ENCODE results near the gene BID. TPM values are rescaled to one million over a fixed set of nuclear protein-coding genes. Genes with fewer than 3 reads are reported as not detected.

BID gene
- total RNA-seq, 1 donor from 2014 or later, result 10.6 TPM

DNA sequence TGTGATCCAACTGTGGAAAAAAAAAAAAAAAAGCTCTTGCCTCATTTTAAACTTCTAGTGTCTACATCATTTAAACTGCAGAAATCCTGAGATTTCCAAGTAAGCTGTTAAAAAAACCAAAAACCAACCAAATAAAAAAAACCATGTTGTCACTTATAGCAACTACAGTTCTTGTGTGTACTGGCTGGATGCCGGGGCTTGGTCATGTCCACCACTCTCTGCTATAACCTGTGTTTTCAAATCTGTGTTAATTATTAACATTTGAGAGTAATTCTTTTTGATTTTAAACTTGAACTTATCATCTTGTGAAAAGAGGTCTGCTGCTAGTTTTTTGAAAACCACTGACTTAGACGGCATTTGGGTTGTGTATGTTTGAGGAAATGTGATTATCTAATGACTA, 32.2 kb upstream of the BID start:
- DNase-seq (ENCODE audit: low spot score) (no peak), ATAC-seq (no peak)
- intact Hi-C loops (cut with DNase I), result no loop called here

GRCh38 chr22:17804331-17805080, 30.2 kb upstream of the BID start:
- intact Hi-C loops (cut with DNase I), result no loop called here
- no peak for DNase-seq (ENCODE audit: low spot score)
- no peak for ATAC-seq

GRCh38 chr22:17803609-17804270, 29.5 kb upstream of the BID start:
- intact Hi-C loops (cut with DNase I), result no loop called here
- no peak for ATAC-seq

DNA sequence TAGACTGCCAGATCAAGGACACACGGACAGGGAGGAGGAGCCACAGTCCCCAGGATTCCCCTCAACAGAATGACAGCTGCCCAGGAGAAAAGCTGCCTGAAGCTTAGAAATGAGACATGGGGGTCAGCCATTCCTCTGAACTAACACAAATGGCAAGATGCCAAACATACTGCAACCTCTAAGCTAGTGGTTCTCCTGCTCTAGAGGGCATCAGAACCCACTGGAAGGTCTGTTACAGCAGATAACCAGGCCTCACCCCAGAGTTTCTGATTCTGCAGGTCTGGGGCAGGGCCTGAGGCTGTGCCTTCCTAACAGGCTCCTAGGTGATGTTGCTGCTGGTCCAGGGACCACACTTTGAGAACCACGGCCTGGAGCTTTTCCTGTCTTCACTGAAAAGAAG, 28.6 kb upstream of the BID start:
- DNase-seq (ENCODE audit: low spot score) (no peak), ATAC-seq (no peak)
- intact Hi-C loops (cut with DNase I), result no loop called here

More at GRCh38 chr22:17803609-17804270, 29.5 kb upstream of the BID start:
- DNase-seq (ENCODE audit: low spot score), result no peak

DNA sequence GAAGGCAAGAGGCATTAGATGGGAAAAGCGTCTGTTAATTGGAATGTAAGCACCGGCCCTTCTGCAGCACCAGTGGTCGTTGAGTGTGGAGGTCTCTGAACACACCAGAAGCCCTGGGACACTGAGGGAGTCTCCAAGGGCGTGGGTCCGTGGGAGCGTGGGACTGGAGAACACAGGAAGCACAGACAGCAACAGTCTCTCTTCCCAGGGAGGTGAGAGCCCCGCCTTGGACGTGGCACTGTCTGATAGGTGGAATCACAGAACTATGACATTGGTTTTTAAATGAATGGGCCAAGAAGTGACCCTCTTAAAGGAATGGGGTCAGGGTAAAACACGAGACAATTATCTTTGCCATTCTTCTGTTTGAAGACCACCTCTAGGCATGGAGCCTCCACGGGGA, 28.1 kb upstream of the BID start:
- intact Hi-C loops (cut with DNase I), result no loop called here
- ATAC-seq (no peak), DNase-seq (ENCODE audit: low spot score) (no peak)

DNA sequence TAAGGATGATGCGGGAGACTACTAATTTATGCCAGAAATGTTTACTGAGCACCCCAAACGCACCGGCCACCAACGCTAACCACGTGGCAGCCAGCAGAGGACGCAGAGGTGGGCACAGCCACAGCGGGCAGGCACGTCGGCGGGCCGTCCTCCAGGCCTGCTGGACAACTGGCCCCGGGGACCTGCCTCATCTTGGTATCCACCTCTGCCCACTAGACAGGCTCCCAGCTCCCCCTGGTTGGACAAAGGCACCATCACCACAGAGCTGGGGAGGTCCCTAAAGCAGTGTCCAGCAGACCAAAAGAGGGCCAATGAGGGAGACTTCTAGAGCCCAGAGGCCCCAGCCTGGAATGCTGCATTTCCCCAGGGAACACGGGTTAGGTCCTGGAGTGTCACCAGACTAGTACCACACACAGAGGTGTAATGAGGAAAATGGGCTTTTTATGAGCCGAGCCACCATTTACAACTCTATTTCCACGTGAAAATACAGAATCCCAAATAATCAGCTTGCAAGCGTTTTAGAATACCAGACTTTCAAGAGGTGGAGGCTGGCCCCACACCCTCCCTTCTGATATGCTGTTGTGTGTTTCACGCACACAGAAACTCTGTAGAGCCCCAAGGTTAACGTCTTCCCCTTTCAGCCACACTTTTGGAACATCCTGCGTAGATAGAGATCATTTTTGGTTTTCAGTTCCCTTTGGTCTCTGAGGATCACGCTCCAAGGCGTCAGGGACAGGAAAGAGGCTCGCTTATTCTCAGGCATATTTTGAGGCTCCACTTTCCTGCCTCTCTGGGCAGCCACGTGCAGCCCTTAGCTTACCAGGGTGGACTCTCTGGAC, 23.7 kb upstream of the BID start:
- intact Hi-C loops (cut with DNase I), result no loop called here
- ATAC-seq (peak; percentile 63), DNase-seq (ENCODE audit: low spot score) (no peak)

- ATAC-seq, result no peak
- intact Hi-C loops (cut with DNase I), result no loop called here
- no peak for DNase-seq (ENCODE audit: low spot score)
These were observed 22.4 kb upstream of the BID start for GRCh38 chr22:17796695-17797094.

GRCh38 chr22:17795661-17796548, 21.6 kb upstream of the BID start:
- intact Hi-C loops (cut with DNase I), result no loop called here
- ATAC-seq (no peak), DNase-seq (ENCODE audit: low spot score) (no peak)

DNA sequence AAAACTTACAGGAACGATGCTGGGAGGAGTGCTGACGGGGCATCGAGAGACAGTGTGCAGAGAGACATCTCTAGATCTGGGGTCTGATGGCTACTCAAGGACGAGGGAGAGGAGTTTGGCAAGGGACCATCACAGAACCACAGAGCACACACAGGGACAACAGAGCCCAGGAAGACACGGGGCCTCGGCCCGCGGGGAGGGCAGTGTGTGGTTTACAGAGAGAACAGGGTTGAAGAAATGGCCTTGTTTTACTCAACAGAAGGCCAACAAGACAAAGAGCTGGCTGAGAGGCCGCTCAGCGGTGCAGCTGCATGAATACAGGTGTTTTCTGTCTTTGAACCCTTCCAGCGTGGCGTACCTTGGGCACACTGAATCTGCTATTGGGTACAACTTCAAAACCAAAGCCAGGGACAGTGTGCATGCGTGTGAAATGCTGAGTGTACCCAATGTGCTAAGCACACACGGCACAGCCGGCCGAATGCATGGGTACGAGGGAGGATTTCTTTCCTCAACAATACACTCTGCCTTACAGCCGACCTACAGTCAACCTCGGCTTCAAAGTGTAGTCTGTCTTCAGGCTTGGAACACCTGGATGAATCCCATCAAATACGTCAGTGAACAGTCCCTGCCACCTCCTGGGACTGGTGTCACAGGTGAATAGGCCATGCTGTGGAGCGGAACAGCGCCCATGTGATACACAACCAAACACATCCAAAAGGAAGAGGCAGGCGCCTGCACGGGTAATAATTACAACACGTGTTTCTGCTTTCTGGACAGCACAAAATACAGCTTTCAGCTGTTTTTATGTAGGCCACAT, 20.7 kb upstream of the BID start:
- intact Hi-C loops (cut with DNase I), result no loop called here
- ATAC-seq, result no peak
- DNase-seq (ENCODE audit: low spot score), result no peak

GRCh38 chr22:17792854-17793434, 18.7 kb upstream of the BID start:
- ATAC-seq (no peak), DNase-seq (ENCODE audit: low spot score) (no peak)
- intact Hi-C loops (cut with DNase I), result no loop called here

DNA sequence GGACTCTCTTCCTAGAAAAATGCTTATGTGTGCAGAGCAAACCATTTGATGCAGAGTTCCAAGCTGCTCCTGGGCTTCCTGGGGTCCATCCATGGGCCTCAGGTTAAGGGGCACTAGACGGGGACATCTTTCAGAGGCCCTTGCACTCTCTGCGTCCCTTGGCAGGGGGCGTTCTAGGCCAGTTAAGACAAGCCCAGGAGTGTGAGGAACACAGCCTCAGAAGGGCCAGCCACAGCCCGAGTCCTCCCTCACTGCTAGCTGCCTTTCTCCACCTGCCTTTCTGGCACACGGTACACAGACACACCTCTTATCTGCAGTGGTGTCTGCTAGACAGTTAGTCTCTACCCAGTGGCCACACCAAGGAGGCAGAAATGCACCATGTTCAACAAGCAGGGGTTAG, 18.0 kb upstream of the BID start:
- intact Hi-C loops (cut with DNase I), result no loop called here
- DNase-seq (ENCODE audit: low spot score) (no peak), ATAC-seq (no peak)

- DNase-seq (ENCODE audit: low spot score) (no peak), ATAC-seq (no peak)
- intact Hi-C loops (cut with DNase I), result no loop called here
These were observed 16.9 kb upstream of the BID start for GRCh38 chr22:17791196-17791595.

DNA sequence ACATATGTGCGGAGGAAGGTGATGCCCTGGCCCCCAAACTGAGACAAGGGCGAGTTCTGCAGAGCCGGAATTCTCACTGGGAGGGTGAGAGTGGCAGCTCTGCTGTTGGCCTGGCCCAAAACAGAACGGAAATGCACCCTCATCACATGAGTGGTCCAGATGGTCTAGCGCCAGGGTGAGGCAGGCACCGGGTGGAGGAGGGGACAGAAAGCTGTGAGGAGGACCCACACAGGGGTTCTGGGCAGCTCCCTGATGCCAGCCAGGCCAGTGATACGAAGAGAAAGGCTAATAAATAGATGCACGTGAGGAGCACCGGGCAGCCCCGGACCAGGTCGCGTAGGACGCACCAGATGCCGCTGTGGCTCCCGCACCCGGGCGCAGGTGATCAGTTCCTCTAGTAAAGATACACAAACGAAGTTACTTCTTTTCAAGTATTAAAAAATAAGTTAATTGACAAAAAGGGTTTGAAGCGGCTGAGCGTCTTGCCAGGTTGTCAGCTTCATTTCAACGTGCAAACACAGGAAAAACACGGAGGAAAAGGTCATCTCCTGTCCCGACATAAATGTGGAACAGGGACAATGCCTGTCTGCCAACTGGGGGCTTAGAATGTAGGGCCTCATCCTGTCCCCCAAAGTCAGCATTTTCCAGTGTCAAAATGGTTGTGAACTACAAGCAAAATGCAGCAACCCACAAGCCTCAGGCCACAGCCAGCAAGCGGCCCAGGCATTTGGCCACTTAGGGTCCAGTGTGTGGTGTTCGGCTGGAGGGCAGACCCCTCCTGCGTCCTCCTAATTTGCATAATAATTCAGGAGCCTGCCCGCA, 15.3 kb upstream of the BID start:
- ATAC-seq (no peak), DNase-seq (ENCODE audit: low spot score) (no peak)
- intact Hi-C loops (cut with DNase I), result no loop called here

GRCh38 chr22:17788528-17789378, 14.5 kb upstream of the BID start:
- DNase-seq (ENCODE audit: low spot score) (no peak), ATAC-seq (no peak)
- intact Hi-C loops (cut with DNase I), result no loop called here

DNA sequence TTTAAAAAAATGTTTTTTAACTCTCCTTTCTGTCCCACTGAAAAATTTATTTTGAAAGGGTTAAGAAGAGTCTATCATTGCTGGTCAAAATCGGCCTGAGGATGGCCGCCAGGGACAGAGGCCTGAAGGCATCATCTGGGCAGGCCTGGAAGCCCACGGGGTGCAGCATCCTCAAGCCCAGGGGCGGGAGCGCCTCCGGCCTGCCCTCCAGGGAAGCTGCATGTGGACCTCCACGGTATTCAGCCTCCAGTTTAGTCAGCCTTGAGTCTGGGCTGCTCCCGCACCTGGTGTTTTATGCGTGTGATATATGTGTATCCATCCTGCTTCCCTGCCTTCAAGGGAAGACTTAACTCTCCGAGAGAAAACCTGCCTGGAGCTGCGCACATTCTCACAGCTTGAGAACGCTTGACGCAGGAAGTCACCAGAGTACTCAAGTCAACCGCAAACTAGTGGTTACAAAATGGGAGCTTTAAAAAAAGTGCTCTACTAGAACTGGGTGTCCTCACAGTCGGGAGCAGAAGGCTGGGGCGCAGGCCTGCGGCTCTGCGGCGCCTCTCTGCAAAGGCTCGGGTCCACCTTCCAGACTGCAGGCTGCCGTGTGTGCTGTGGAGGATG, 13.6 kb upstream of the BID start:
- DNase-seq (ENCODE audit: low spot score) (no peak), ATAC-seq (no peak)
- intact Hi-C loops (cut with DNase I), result no loop called here

GRCh38 chr22:17787241-17787640, 13.0 kb upstream of the BID start:
- peak; percentile 61 for ATAC-seq
- intact Hi-C loops (cut with DNase I), result no loop called here

More at GRCh38 chr22:17787241-17787640, 13.0 kb upstream of the BID start:
- DNase-seq (ENCODE audit: low spot score), result no peak
